KMS-11 (cell line): ENCODE results near the gene TIAL1.
"Not testable (repeated sequence)": the region's sequence is repeated elsewhere in the genome, so short reads cannot be mapped to it uniquely, and the experiment has no call there.

Source experiments
- H2AFZ ChIP-seq: fragments of 200-600 bp; sonication (generic); 2 replicates; pipeline ENCODE4 v1.6.1; 2016; ENCODE audit warnings: antibody characterized with exemption, mixed run types, low read depth
- H3K27ac ChIP-seq: fragments of 200-600 bp; sonication (generic); 2 replicates; pipeline ENCODE4 v1.6.1; 2016; ENCODE audit warnings: mild to moderate bottlenecking, mixed run types
- H3K27me3 ChIP-seq: fragments of 200-600 bp; sonication (generic); 2 replicates; pipeline ENCODE4 v1.6.1; 2017; ENCODE audit warnings: mild to moderate bottlenecking, low read depth, mixed run types, moderate library complexity; ENCODE audit not compliant: insufficient read depth
- H3K36me3 ChIP-seq: fragments of 200-600 bp; sonication (generic); 2 replicates; pipeline ENCODE4 v1.6.1; 2017; ENCODE audit warnings: mild to moderate bottlenecking, mixed run types; ENCODE audit not compliant: insufficient read depth
- H3K4me1 ChIP-seq: fragments of 200-600 bp; sonication (generic); 2 replicates; pipeline ENCODE4 v1.6.1; 2016; ENCODE audit warnings: mild to moderate bottlenecking, low read depth, mixed run types; ENCODE audit not compliant: poor library complexity, severe bottlenecking
- H3K4me2 ChIP-seq: fragments of 200-600 bp; sonication (generic); 2 replicates; pipeline ENCODE4 v1.7.0; 2016; ENCODE audit warnings: mild to moderate bottlenecking, mixed run types
- H3K4me3 ChIP-seq: fragments of 200-600 bp; sonication (generic); IDR thresholded peaks from 2 replicates; pipeline ENCODE4 v1.6.1; 2017; ENCODE audit warnings: low read depth, low read length, mixed read lengths; ENCODE audit not compliant: insufficient read depth
- H3K79me2 ChIP-seq: fragments of 200-600 bp; sonication (generic); 2 replicates; pipeline ENCODE4 v1.6.1; 2016; ENCODE audit warnings: low read depth, mixed run types; ENCODE audit not compliant: insufficient read depth
- H3K9ac ChIP-seq: fragments of 200-600 bp; sonication (generic); 2 replicates; pipeline ENCODE4 v1.6.1; 2016; ENCODE audit warnings: mild to moderate bottlenecking, mixed run types
- H4K20me1 ChIP-seq: fragments of 200-600 bp; sonication (generic); 2 replicates; pipeline ENCODE4 v1.6.1; 2016; ENCODE audit warnings: mild to moderate bottlenecking, mixed run types; ENCODE audit not compliant: insufficient read depth
- CTCF ChIP-seq: fragments of 200-600 bp; sonication (generic); conservative IDR thresholded peaks from 2 replicates; pipeline ENCODE4 v1.6.1; 2017; ENCODE audit warnings: low read depth, mild to moderate bottlenecking, antibody characterized with exemption, low read length, moderate library complexity, mixed read lengths

TIAL1 gene

GRCh38 chr10:119535305-119535704 is 61.5 kb downstream of the TIAL1 start:
- H3K36me3 ChIP-seq = no peaks in the 10 kb centered on the region
- no peak overlapping the region for H3K4me2 ChIP-seq
- H2AFZ ChIP-seq = no peak overlapping the region
- no peak overlapping the region for H3K9ac ChIP-seq
- no peaks in the 10 kb centered on the region for H4K20me1 ChIP-seq
- no peak overlapping the region for H3K27ac ChIP-seq
- no peaks in the 10 kb centered on the region for H3K27me3 ChIP-seq
- no peak overlapping the region for H3K4me3 ChIP-seq
- no peaks in the 10 kb centered on the region for H3K4me1 ChIP-seq
- no peak for TF ChIP-seq CTCF
- peaks cover 7% of the 10 kb centered on the region; the same call in 1 of the 2 replicates for H3K79me2 ChIP-seq

- Histone ChIP-seq H3K27ac (no peak overlapping the region), H3K9ac (no peak overlapping the region), H3K79me2 (peaks cover 7% of the 10 kb centered on the region; the same call in 1 of the 2 replicates), H4K20me1 (no peaks in the 10 kb centered on the region), H3K36me3 (no peaks in the 10 kb centered on the region), H2AFZ (no peak overlapping the region), H3K4me3 (no peak overlapping the region), H3K4me2 (no peak overlapping the region), H3K4me1 (no peaks in the 10 kb centered on the region), H3K27me3 (no peaks in the 10 kb centered on the region)
- TF ChIP-seq CTCF = no peak
Measured at GRCh38 chr10:119533473-119533872, 63.3 kb downstream of the TIAL1 start.

GRCh38 chr10:119532791-119533190 is 64.0 kb downstream of the TIAL1 start:
- H3K4me1 ChIP-seq, H3K9ac ChIP-seq, H2AFZ ChIP-seq, H3K79me2 ChIP-seq, H3K4me3 ChIP-seq, H3K27ac ChIP-seq, H4K20me1 ChIP-seq, H3K27me3 ChIP-seq, H3K36me3 ChIP-seq, H3K4me2 ChIP-seq: not testable (repeated sequence)

GRCh38 chr10:119532251-119532650 is 64.5 kb downstream of the TIAL1 start:
- H3K27me3 ChIP-seq, H4K20me1 ChIP-seq, H2AFZ ChIP-seq, H3K4me1 ChIP-seq, H3K9ac ChIP-seq, H3K4me2 ChIP-seq, H3K36me3 ChIP-seq, H3K79me2 ChIP-seq, H3K27ac ChIP-seq, H3K4me3 ChIP-seq: not testable (repeated sequence)

GRCh38 chr10:119531067-119531466 is 65.7 kb downstream of the TIAL1 start:
- no peaks in the 10 kb centered on the region for H3K4me1 ChIP-seq
- H2AFZ ChIP-seq = no peak overlapping the region
- H3K4me2 ChIP-seq = no peak overlapping the region
- peaks cover 7% of the 10 kb centered on the region; the same call in 1 of the 2 replicates for H3K79me2 ChIP-seq
- H3K9ac ChIP-seq = no peak overlapping the region
- no peak overlapping the region for H3K27ac ChIP-seq
- no peak overlapping the region for H3K4me3 ChIP-seq
- no peaks in the 10 kb centered on the region for H3K36me3 ChIP-seq
- no peak for TF ChIP-seq CTCF
- no peaks in the 10 kb centered on the region for H3K27me3 ChIP-seq
- H4K20me1 ChIP-seq = no peaks in the 10 kb centered on the region

- H2AFZ ChIP-seq, H3K4me3 ChIP-seq, H4K20me1 ChIP-seq, H3K79me2 ChIP-seq, H3K4me2 ChIP-seq, H3K9ac ChIP-seq, H3K4me1 ChIP-seq, H3K36me3 ChIP-seq, H3K27me3 ChIP-seq, H3K27ac ChIP-seq: not testable (repeated sequence)
Measured at GRCh38 chr10:119528663-119529237, 68.0 kb downstream of the TIAL1 start.
